Kidney (tissue), 14 donors: Measurements from ENCODE around the gene IZUMO2. TPM values are rescaled to one million over a fixed set of nuclear protein-coding genes. Genes with fewer than 3 reads are reported as not detected.
A peak's percentile ranks its signal among the peaks of the same experiment; 100 is the strongest.

Experiments
- DNase-seq, 5 donors: peaks; one replicate each; pipeline ENCODE4 v3.0.0-alpha.2; 2013 to 2020
- FAIRE-seq: peaks from 2 replicates; lab custom pipeline; 2012; peaks lifted over from hg19 to GRCh38; lab: Jason Lieb, UNC
- H3K27ac ChIP-seq, 2 donors: one replicate each; pipeline ENCODE4 v1.7.0; 2013; ENCODE audit warnings: low read depth in 2 of 2, low read length in 2 of 2, inconsistent platforms in 1 of 2
- H3K27me3 ChIP-seq: one replicate; pipeline ENCODE4 v1.7.1; 2013; ENCODE audit warnings: low read length, inconsistent platforms; ENCODE audit not compliant: control insufficient read depth, insufficient read depth
- H3K36me3 ChIP-seq, 3 donors: one replicate each; pipeline versions ENCODE4 v1.7.0 to v1.7.1; 2013; ENCODE audit warnings: low read length in 3 of 3, control low read depth in 1 of 3, inconsistent platforms in 1 of 3; ENCODE audit not compliant: insufficient read depth in 3 of 3, control insufficient read depth in 2 of 3
- H3K4me1 ChIP-seq, 3 donors: one replicate each; pipeline versions ENCODE4 v1.7.0 to v1.7.1; 2013; ENCODE audit warnings: low read length in 3 of 3, inconsistent platforms in 1 of 3, low read depth in 1 of 3; ENCODE audit not compliant: control insufficient read depth in 2 of 3, insufficient read depth in 2 of 3
- H3K4me3 ChIP-seq, 3 donors: one replicate each; pipeline versions ENCODE4 v1.7.0 to v1.8.1; 2013; ENCODE audit warnings: low read length in 3 of 3, control low read depth in 1 of 3, inconsistent platforms in 1 of 3
- H3K9ac ChIP-seq, 3 donors: one replicate each; pipeline versions ENCODE4 v1.7.0 to v1.7.1; 2013; ENCODE audit warnings: low read length in 3 of 3, control low read depth in 1 of 3, inconsistent platforms in 1 of 3
- H3K9me3 ChIP-seq, 3 donors: one replicate each; pipeline versions ENCODE4 v1.7.0 to v1.7.1; 2013; ENCODE audit warnings: low read length in 3 of 3, control low read depth in 1 of 3, inconsistent platforms in 1 of 3; ENCODE audit not compliant: control insufficient read depth in 2 of 3, insufficient read depth in 1 of 3
- CTCF ChIP-seq: IDR thresholded peaks from 3 replicates; pipeline ENCODE4 v1.5.1; 2012; ENCODE audit warnings: mild to moderate bottlenecking, moderate library complexity, borderline replicate concordance; ENCODE audit not compliant: insufficient read depth; ENCODE audit errors: extremely low read depth
- intact Hi-C: fragments of 100-400 bp; cut with DNase I; formaldehyde crosslinking; loops from one replicate; pipeline ENCODE4 v1.11.1; 2022
- polyA plus RNA-seq: library from polyadenylated mRNA; stranded (reverse); fragments of 350-450 nt; fragmentation: Illumina TruSeq; extraction: RNeasy Lipid Tissue Mini Kit (QIAGEN cat#74804); gene quantifications from one replicate; pipeline ENCODE4 v1.2.3, GENCODE V29; 2014; ENCODE audit warnings: low read depth, low replicate concordance; ENCODE audit not compliant: insufficient read depth
- total RNA-seq: library from RNA; stranded (reverse); fragmentation: NEBNext Ultra II Directional; extraction: Animal tissue kit (Norgen Biotek cat#: 25700); gene quantifications from one replicate; pipeline ENCODE4 v1.2.1, GENCODE V29; 2021
- donor health status: control.
- donor health status: control.
- donor health status: control.
- donor health status: control.
- donor health status: control.
- donor health status: DM: yes; HTN: yes; CAD: no.
- donor health status: Normal renal cell carcinoma (clear cell type).

The IZUMO2 gene
- total and polyA plus RNA-seq, 2 donors from 2014 or later: not detected

DNA sequence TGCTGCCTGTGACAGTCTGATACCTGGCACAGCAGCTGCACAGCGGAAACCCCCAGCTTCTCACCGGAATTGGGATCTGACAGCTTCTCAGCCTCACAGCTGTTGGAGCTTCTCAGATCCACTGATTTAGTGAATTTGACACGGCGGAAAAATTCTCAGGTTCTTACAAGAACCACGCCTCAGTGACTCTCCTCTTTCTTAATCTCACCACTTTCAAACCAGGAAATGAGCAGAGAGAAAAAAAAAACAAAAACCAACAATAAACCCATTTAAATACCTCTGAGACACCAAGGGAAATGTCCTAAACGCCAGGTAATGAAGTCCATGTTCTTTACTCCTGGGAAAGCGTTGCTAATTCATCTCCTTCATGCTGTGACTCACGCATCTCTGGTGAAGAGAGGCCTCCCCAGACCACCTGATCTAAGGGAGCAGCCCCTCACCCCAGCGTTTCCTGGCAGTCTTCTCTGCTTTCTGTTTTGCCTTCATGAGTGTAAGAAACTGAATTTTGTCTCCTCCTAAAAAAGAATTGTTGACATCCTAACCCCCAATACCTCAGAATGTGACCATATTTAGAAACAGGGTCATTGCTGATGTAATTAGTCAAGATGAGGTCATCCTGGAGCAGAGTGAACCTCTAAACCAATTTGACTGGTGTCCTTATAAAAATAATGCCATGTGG is 15.9 kb upstream of the IZUMO2 start:
- H3K4me1 ChIP-seq: no peaks in the 10 kb centered on the region
- no peak overlapping the region for H3K27ac ChIP-seq
- TF ChIP-seq CTCF: no peak
- H3K9ac ChIP-seq: no peak overlapping the region
- DNase-seq: peak in 2 of 5 donors; percentile 30 to 34
- no peaks in the 10 kb centered on the region for H3K27me3 ChIP-seq
- FAIRE-seq: no peak
- intact Hi-C loops: no loop called here
- H3K9me3 ChIP-seq: peaks cover 0 to 4% (median 0%) of the 10 kb centered on the region in 3 donors
- H3K36me3 ChIP-seq: no peaks in the 10 kb centered on the region
- H3K4me3 ChIP-seq: no peak overlapping the region

GRCh38 chr19:50178320-50178719 is 15.2 kb upstream of the IZUMO2 start:
- H3K4me3 ChIP-seq: no peak overlapping the region
- H3K4me1 ChIP-seq: no peaks in the 10 kb centered on the region
- H3K9ac ChIP-seq: no peak overlapping the region
- FAIRE-seq (no peak), DNase-seq (no peak)
- TF ChIP-seq CTCF: no peak
- H3K27me3 ChIP-seq: no peaks in the 10 kb centered on the region
- H3K36me3 ChIP-seq: no peaks in the 10 kb centered on the region
- no peak overlapping the region for H3K27ac ChIP-seq
- peaks cover 0 to 4% (median 0%) of the 10 kb centered on the region in 3 donors for H3K9me3 ChIP-seq
- intact Hi-C loops: no loop called here

DNA sequence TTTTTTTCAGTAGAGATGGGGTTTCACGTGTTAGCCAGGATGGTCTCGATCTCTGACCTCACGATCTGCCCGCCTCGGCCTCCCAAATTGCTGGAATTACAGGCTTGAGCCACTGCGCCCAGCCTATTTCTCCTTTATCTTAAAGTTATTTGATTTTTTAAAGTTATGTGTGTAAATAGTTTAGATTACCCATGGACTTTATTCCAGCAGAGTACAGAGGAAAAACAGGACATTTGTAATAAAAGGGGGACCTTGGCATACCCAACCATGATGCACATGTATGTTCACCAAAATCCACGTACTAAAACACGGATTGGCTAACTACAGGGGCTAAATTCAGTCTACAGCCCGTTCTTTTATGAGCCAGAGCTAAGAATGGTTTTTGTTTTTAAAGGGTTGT is 13.7 kb upstream of the IZUMO2 start:
- H3K9ac ChIP-seq: no peak overlapping the region
- H3K4me1 ChIP-seq: no peaks in the 10 kb centered on the region
- H3K27me3 ChIP-seq: no peaks in the 10 kb centered on the region
- intact Hi-C loops: no loop called here
- FAIRE-seq: no peak
- no peaks in the 10 kb centered on the region for H3K36me3 ChIP-seq
- DNase-seq: no peak
- H3K27ac ChIP-seq: no peak overlapping the region
- TF ChIP-seq CTCF: no peak
- no peak overlapping the region for H3K4me3 ChIP-seq
- peaks cover 0 to 4% (median 0%) of the 10 kb centered on the region in 3 donors for H3K9me3 ChIP-seq

GRCh38 chr19:50175924-50176323 is 12.8 kb upstream of the IZUMO2 start:
- Histone ChIP-seq H3K27ac (no peak overlapping the region), H3K4me1 (no peaks in the 10 kb centered on the region), H3K4me3 (no peak overlapping the region), H3K9ac (no peak overlapping the region), H3K27me3 (no peaks in the 10 kb centered on the region), H3K36me3 (no peaks in the 10 kb centered on the region), H3K9me3 (peaks cover 0 to 4% (median 0%) of the 10 kb centered on the region in 3 donors)
- intact Hi-C loops: no loop called here
- DNase-seq (no peak), FAIRE-seq (no peak)
- no peak for TF ChIP-seq CTCF
